ENCODE results near the gene ATP13A3. TPM values are rescaled to one million over a fixed set of nuclear protein-coding genes. Genes with fewer than 3 reads are reported as not detected.

The ATP13A3 gene
- total and polyA plus RNA-seq, 12 donors: 17.6 to 111 (median 63.3) TPM

GRCh38 chr3:194384569-194385001 is 102.2 kb downstream of the ATP13A3 start:
- DNase-seq: no peak
- Histone ChIP-seq H3K27me3 (peaks cover 4% of the 10 kb centered on the region), H3K27ac (no peak overlapping the region), H3K4me3 (no peak overlapping the region), H3K9me3 (replicated peaks in 1 of 3) (no peaks in the 10 kb centered on the region), H3K4me1 (replicated peaks in 1 of 2) (no peaks in the 10 kb centered on the region), H3K36me3 (replicated peaks in 1 of 2) (no peaks in the 10 kb centered on the region)
- WGBS, 4 donors: 83 to 95% (median 91%) methylated on average over 10 to 12 of the region's 12 CpGs
- intact Hi-C loops (cut with DNase I): no loop called here
- TF ChIP-seq POLR2A (IDR thresholded peaks at IDR 0.05): no peak
- no peak for TF ChIP-seq CTCF (IDR thresholded peaks at IDR 0.05)

DNA sequence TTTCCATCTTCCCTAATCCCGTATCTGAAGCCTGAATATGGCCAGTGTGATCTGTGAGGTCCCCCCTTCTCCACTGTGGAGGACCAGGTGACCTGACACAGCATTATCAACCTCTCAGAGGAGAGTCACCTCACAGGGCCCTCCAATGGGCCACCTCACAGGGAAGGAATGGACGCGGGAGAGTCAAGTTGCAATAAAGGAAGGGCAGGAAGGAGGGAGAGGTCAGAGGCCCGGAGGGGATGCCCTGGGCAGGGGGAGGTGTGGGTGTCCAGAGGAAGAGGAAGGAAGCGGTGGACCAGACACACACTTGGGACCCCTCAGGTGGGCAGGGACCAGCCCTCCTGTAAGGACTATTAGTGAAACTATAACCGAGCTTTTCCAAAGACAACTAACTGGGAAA is 102.6 kb downstream of the ATP13A3 start:
- no peaks in the 10 kb centered on the region for H3K9me3 ChIP-seq (replicated peaks in 1 of 3)
- TF ChIP-seq POLR2A (IDR thresholded peaks at IDR 0.05) (no peak), CTCF (IDR thresholded peaks at IDR 0.05) (no peak)
- 72 to 83% (median 78%) methylated on average over 6 of the region's 6 CpGs for WGBS, 4 donors
- intact Hi-C loops (cut with DNase I): no loop called here
- no peaks in the 10 kb centered on the region for H3K36me3 ChIP-seq (replicated peaks in 1 of 2)
- H3K27ac ChIP-seq: no peak overlapping the region
- H3K4me3 ChIP-seq: no peak overlapping the region
- peaks cover 4% of the 10 kb centered on the region for H3K27me3 ChIP-seq
- H3K4me1 ChIP-seq (replicated peaks in 1 of 2): no peaks in the 10 kb centered on the region
- DNase-seq: peak in 1 of 7 donors; percentile 28

GRCh38 chr3:194383276-194383940 is 103.4 kb downstream of the ATP13A3 start:
- intact Hi-C loops (cut with DNase I): no loop called here
- peaks cover 4% of the 10 kb centered on the region for H3K27me3 ChIP-seq
- no peak overlapping the region for H3K27ac ChIP-seq
- H3K9me3 ChIP-seq (replicated peaks in 1 of 3): no peaks in the 10 kb centered on the region
- 89% methylated on average over 10 to 14 of the region's 14 CpGs for WGBS, 4 donors
- no peaks in the 10 kb centered on the region for H3K4me1 ChIP-seq (replicated peaks in 1 of 2)
- TF ChIP-seq CTCF (IDR thresholded peaks at IDR 0.05) (no peak), POLR2A (IDR thresholded peaks at IDR 0.05) (no peak)
- no peak for DNase-seq
- no peaks in the 10 kb centered on the region for H3K36me3 ChIP-seq (replicated peaks in 1 of 2)
- no peak overlapping the region for H3K4me3 ChIP-seq

GRCh38 chr3:194382892-194383223 is 103.9 kb downstream of the ATP13A3 start:
- Histone ChIP-seq H3K4me3 (no peak overlapping the region), H3K4me1 (replicated peaks in 1 of 2) (no peaks in the 10 kb centered on the region), H3K36me3 (replicated peaks in 1 of 2) (no peaks in the 10 kb centered on the region), H3K27me3 (peaks cover 4% of the 10 kb centered on the region), H3K9me3 (replicated peaks in 1 of 3) (no peaks in the 10 kb centered on the region), H3K27ac (no peak overlapping the region)
- WGBS, 4 donors: 80 to 87% (median 85%) methylated on average over 7 to 9 of the region's 9 CpGs
- intact Hi-C loops (cut with DNase I): no loop called here
- no peak for DNase-seq
- TF ChIP-seq POLR2A (IDR thresholded peaks at IDR 0.05) (no peak), CTCF (IDR thresholded peaks at IDR 0.05) (no peak)
